GM18507 (cell line): ENCODE measurements around the gene NADSYN1.
"Not testable (repeated sequence)": the region's sequence is repeated elsewhere in the genome, so short reads cannot be mapped to it uniquely, and the experiment has no call there.

Experiments used
- DNase-seq: peaks from one replicate; pipeline ENCODE4 v3.0.0; 2011; ENCODE audit warnings: low read depth; ENCODE audit not compliant: insufficient read length; ENCODE audit errors: extremely low spot score
- FAIRE-seq: peaks from 2 replicates; lab custom pipeline; 2011; peaks lifted over from hg19 to GRCh38; lab: Jason Lieb, UNC

The NADSYN1 gene

DNA sequence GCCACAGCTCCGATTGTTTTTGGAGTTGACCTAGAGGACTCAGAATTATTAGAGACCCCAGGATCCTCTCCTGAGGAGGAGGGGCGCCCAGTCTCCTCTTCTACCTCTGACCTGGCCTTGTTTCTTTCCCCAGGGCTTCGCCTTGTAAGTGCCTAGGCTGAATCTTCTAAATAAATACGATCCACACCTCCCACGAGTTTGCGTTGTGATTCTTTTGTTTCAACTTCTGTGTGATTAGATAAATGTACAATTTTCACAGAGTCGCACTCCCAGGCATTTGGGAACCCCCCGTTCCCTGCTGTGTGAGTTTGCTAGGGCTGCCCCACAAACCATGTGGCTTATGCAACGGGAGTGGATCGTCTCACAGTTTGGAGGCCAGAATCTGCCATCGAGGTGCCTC is 86.0 kb downstream of the NADSYN1 start:
- no peak for FAIRE-seq
- DNase-seq: no peak

DNA sequence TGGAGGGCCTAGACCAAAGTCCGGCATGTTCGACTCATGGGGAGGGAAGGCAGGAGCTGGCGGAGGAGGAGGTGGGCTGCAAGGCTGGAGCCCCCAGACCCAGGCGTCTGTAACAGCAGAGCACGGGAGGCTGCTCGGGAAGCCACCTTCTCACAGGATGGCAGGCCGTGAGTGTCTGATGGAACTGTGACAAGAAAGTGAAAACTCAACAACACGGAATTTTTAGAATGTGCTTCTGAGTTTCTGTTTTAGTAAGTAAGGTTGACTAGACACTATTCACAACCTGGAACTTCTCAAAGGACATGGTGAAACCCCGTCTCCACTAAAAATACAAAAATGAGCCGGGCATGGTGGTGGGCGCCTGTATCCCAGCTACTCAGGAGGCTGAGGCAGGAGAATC is 87.0 kb downstream of the NADSYN1 start:
- FAIRE-seq (peak; percentile 29), DNase-seq (peak; percentile 25)

DNA sequence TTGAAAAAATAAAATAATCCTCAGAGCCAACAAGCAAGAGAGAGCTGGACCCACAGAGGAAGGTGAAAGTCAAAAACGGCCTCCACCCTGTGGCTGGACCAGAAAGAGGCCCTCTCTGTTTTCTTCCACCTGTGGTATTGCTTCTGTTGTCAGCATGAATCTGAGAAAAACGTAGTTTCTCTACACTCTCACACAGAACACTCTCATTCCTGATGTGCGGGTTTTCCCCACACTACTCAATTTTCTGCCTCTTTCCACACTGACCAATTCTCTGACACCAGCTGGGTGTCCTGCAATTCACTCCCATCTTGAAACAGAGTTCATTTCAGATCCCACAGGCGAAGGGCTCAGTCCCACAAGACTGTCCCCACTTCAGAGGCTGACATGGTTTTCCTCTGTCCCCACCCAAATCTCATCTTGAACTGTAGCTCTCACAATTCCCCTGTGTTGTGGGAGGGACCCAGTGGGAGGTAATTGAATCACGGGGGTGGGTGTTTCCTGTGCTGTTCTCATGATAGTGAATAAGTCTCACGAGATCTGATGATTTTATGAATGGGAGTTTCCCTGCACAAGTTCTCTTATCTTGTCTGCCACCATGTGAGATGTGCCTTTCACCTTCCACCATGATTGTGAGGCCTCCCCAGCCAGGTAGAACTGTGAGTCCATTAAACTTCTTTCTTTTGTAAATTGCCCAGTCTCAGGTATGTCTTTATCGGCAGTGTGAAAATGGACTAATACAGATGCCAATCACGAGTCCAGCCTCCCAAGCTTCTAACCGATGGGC is 87.7 kb downstream of the NADSYN1 start:
- DNase-seq: not testable (repeated sequence)
- FAIRE-seq: peak; percentile 38

DNA sequence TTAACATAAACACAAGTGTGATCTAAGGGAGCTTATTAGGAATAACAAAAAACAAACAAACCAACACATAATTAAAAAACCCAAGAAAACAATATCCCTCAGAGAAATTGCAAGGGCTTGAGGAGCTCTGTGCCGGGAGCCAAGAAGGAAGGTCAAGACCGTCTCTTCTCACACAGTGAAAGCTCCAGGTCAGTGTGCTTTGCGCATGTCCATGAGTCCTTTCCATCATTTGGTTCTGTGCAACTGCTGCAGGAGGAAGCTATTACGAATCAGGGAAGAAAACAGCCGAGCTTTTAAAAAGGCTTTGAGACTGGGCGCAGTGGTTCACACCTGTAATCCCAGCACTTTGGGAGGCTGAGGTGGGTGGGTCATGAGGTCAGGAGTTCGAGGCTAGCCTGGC is 89.4 kb downstream of the NADSYN1 start:
- FAIRE-seq: no peak
- DNase-seq: no peak

DNA sequence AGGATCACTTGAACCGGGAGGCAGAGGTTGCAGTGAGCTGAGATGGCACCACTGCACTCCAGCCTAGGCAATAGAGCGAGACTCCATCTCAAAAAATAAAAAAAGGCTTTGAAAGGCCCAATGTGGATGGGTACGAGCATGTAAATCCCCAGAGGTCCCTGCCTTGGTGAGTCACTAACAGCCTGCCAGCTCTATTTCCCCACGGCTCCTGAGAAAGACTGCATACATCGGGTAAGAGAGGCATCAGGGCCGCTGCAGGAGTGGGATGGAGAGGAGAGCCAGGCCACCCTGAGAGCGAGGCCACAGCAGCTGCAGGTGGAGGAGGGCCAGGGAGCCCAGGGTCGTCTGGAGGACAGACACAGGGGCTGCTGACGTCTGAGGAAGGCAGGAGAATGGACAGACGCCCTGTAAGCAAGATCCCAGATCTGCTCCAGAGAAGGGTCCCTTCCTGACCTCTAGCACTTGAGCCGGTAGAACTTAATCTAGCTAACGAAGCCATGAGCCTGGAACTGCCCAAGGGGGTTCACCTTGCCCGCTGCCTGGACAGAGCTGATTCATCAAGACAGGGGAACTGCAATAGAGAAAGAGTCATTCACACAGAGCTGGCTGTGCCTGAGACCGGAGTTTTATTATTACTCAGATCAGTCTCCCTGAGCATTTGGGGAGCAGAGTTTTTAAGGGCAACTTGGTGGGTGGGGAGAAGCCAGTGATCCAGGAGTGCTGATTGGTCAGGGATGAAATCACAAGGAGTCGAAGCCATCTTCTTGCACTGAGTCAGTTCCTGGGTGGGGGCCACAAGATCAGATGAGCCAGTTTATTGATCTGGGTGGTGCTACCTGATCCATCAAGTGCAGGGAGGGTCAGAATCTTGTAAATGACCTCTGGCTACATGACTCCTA is 90.1 kb downstream of the NADSYN1 start:
- DNase-seq (no peak), FAIRE-seq (no peak)

DNA sequence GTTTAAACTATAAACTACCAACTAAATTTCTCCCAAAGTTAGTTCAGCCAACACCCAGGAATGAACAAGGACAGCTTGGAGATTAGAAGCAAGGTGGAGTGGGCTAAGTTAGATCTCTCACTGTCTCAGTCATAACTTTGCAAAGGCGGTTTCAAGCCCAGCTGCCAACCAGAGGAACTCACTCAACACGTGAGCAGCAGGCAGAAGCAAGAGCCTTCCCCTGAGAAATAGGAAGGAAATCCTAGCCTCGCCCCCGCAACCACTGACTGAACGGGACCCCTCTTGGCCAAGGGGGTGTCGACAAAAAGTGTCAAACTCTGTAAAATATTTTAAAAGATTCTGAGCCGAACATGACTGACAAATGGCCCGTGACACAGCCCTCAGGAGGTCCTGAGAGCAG is 90.9 kb downstream of the NADSYN1 start:
- no peak for DNase-seq
- no peak for FAIRE-seq

DNA sequence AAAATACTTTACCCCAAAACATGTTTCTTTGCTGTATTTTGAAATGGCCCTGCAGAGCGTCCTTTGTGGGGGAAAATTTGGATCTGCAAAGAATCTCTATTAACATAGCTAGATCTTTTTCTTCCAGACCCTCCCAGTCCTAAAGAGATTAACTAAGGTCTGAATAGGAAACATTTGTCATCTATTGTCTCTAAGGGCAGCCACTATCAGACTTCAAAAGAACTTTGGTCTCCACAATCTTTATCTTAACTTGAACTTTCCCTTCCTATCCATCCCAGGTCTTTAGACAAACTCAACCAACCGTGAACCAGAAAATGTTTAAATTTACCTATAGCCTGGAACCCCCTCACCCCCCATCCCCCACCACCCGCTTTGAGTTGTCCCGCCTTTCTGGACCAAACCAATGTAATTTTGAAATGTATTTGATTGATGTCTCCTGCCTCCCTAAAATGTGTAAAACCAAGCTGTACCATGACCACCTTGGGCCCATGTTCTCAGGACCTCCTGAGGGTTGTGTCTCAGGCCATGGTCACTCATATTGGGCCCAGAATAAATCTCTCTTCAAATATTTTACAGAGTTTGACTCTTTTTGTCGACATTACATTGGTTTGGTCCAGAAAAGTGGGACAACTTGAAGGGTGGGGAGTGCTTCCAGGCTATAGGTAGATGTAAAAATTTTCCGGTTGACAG is 91.7 kb downstream of the NADSYN1 start:
- no peak for FAIRE-seq
- DNase-seq: no peak

DNA sequence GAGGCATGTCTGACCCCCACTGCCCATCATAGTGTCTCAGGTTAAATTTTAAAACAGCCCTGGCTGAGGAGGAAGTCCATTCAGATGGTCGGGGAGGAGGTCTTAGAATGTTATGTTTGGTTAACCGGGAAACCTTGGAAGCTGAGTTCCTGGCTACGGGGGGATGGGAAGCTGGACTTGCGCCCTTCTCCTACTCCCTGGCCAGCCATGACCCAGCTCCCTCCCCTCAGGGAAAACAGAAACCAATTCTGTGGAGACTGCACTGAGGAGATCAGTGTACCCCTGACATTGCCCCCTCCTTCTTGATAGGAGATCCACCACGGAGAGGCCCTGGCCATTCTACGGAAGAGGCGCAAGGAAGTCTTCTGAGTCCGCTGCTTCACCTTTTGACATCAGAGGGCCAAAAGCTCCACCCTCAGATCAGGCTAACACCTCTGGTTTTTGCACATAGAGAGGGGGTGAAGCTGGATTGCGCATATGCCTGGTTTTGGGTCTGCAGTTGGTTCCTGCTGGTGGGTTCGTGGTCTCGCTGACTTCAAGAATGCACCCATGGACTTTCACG is 92.5 kb downstream of the NADSYN1 start:
- no peak for DNase-seq
- FAIRE-seq: no peak

DNA sequence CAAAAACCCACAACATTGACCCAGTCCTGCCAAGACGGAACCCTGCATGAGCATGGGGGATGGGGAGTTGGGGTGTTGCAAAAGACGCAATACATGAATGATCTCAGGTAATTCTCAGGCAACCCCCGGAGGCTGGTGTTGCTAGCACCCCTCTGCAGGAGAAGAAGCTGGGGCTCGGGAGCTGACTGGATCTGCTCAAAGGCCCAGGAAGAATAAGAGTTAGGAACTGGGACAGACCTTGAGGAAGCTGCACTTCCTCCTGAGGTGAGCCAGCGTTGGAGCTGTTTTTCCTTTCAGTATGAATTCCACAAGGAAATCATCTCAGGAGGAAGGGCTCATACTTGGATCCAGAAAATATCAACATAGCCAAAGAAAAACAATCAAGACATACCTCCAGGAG is 95.1 kb downstream of the NADSYN1 start, which contains the start of gene KRTAP5-9:
KRTAP5-9 (plus strand) TSS at position 301 of the 400 bp plus-strand sequence. CDS start 238 bp downstream, outside the sequence.
- DNase-seq: no peak
- FAIRE-seq: no peak

DNA sequence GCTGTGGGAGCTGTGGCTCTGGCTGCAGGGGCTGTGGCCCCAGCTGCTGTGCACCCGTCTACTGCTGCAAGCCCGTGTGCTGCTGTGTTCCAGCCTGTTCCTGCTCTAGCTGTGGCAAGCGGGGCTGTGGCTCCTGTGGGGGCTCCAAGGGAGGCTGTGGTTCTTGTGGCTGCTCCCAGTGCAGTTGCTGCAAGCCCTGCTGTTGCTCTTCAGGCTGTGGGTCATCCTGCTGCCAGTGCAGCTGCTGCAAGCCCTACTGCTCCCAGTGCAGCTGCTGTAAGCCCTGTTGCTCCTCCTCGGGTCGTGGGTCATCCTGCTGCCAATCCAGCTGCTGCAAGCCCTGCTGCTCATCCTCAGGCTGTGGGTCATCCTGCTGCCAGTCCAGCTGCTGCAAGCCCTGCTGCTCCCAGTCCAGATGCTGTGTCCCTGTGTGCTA is 95.7 kb downstream of the NADSYN1 start:
- FAIRE-seq (no peak), DNase-seq (no peak)
